Activated CD4-positive, alpha-beta memory T cell treated with anti-CD3 and anti-CD28 coated beads, Interleukin-2, amount 10 ng/mL, durations not matched to agents 7 days and 5 days (primary cell): ENCODE results near the gene RBM19. TPM values are rescaled to one million over a fixed set of nuclear protein-coding genes. Genes with fewer than 3 reads are reported as not detected.

Experiments used
- CTCF ChIA-PET: fragments of 350-600 bp; sonication (Branson Sonifier 250); formaldehyde crosslinking; loops from one replicate; lab custom pipeline; 2021; ENCODE audit warnings: antibody characterized with exemption, inconsistent platforms; lab: Charles Lee
- POLR2A ChIA-PET: fragments of 350-600 bp; sonication (Branson Sonifier 250); formaldehyde crosslinking; loops from one replicate; lab custom pipeline; 2021; ENCODE audit warnings: antibody characterized with exemption; lab: Charles Lee
- DNase-seq: peaks from one replicate; pipeline ENCODE4 v3.0.0-alpha.2; 2020
- H3K27ac Mint-ChIP-seq: one replicate; pipeline ENCODE4 v1.8.0; 2021; ENCODE audit warnings: mild to moderate bottlenecking, mixed read lengths
- H3K27me3 Mint-ChIP-seq: one replicate; pipeline ENCODE4 v1.8.0; 2021; ENCODE audit warnings: mixed read lengths
- H3K36me3 Mint-ChIP-seq: one replicate; pipeline ENCODE4 v1.8.0; 2021; ENCODE audit warnings: low read depth, mixed read lengths
- H3K4me1 Mint-ChIP-seq: one replicate; pipeline ENCODE4 v1.8.0; 2021; ENCODE audit warnings: mixed read lengths
- H3K4me3 Mint-ChIP-seq: one replicate; pipeline ENCODE4 v1.8.0; 2021; ENCODE audit warnings: mild to moderate bottlenecking, mixed read lengths
- H3K9me3 Mint-ChIP-seq: one replicate; pipeline ENCODE4 v1.8.0; 2021; ENCODE audit warnings: mixed read lengths
- total RNA-seq, 2 experiments: library from RNA; stranded (reverse); gene quantifications; one replicate each; pipeline ENCODE4 v1.2.3, GENCODE V29; 2021

Gene RBM19
- total RNA-seq, 2 experiments from 2014 or later, result 31.5 to 32.4 TPM

DNA sequence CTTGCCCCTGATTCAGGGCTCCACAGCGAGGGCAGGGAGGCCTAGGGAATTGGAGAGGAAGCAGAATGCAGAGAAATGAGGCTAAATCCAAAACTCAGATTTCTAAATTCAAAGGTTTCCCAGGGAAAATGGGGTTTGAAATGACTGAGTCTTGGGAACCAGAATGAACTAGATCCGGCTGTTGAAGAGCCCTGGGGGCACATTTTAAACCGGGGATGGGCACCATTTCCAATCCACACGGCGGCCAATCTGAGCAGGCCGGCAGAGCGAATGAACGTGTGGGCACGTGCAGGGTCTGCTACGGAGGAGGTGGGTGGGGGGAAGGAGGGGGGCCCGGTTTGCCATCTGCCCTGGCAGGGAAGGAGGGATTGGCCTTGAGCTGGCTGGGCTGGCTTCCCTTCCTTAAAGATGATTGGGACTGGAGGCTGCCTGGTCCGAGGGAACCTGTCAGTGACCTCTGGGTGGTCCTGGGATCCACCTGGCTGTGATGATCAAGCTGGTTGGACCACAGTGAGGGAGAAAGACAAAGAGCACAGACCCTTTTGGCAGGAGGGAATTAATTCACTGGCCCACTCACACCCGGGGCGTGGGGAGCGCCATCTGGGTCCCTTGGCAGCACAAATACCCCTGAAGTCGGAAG is 161.0 kb downstream of the RBM19 start:
- ChIA-PET POLR2A (no interaction called here), CTCF (no interaction called here)
- no peaks in the 10 kb centered on the region for H3K36me3 Mint-ChIP-seq
- no peaks in the 10 kb centered on the region for H3K4me1 Mint-ChIP-seq
- H3K27ac Mint-ChIP-seq, result no peak overlapping the region
- H3K27me3 Mint-ChIP-seq, result no peaks in the 10 kb centered on the region
- no peak overlapping the region for H3K4me3 Mint-ChIP-seq
- no peak for DNase-seq
- peaks cover 5% of the 10 kb centered on the region for H3K9me3 Mint-ChIP-seq

DNA sequence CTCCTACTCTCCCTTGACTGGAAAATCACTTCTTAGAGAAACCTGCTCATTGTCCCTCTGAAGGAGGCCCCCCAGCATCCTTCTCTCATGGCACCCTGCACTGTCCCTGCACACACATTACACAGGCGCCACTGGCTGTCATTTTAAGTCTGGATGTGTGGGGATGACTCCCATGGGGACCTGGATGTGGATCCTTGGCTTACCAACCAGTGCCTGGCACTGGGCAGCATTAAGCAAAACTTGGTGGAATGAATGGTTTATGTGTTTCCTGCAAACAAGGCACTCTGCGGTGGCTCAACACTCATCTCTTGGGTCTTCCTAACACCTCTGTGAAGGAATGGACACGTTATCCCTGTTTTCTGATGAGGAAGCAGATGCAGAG is 162.4 kb downstream of the RBM19 start:
- Mint-ChIP-seq H3K27ac (no peak overlapping the region), H3K4me3 (no peak overlapping the region)
- CTCF ChIA-PET, result no interaction called here

DNA sequence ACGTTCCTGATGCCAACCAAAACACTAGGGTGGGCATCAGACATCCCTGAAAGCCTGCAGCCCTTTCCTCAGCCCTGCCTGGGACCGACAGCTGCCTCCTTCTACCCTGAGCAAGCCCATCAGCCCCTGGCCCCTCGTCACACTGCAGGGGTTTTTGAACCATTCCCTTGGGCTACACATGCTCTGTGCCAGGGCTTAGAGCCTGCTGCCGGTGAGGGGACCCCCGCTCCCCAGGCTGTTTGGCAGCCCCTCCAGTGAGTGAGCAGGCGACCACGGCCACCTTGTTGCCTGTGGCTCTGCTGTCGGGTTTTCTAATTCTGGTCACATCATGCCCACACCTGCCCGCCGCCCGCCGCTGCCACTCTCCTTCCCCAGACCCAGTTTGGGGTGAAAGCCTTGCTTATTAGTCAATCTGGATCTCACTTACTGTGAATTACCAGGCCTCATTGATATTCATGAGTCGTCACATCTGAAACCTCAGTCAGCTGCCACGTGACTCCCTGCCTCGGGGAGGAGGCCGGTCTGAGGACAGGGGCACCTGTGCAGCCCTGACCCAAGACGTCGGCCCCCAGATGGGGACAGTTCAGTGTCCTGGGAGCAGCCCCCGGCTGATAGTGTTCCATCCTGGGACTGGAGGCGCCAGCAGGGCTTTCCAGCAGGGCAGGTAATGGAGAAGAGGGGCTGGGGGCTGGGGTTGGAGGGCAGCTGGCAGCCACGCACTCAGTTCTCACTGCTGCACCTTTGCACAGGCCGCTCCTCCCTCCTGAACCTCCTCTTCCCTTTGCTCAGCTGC is 163.0 kb downstream of the RBM19 start:
- H3K4me3 Mint-ChIP-seq, result no peak overlapping the region
- POLR2A ChIA-PET, result no interaction called here
- peaks cover 5% of the 10 kb centered on the region for H3K9me3 Mint-ChIP-seq
- no peaks in the 10 kb centered on the region for H3K27me3 Mint-ChIP-seq
- no peaks in the 10 kb centered on the region for H3K4me1 Mint-ChIP-seq
- DNase-seq, result no peak
- H3K27ac Mint-ChIP-seq, result no peak overlapping the region
- no peaks in the 10 kb centered on the region for H3K36me3 Mint-ChIP-seq
- CTCF ChIA-PET, result no interaction called here

More for the DNA sequence above, 162.4 kb downstream of the RBM19 start:
- peaks cover 5% of the 10 kb centered on the region for H3K9me3 Mint-ChIP-seq
- POLR2A ChIA-PET, result no interaction called here
- no peaks in the 10 kb centered on the region for H3K36me3 Mint-ChIP-seq
- no peaks in the 10 kb centered on the region for H3K27me3 Mint-ChIP-seq
- H3K4me1 Mint-ChIP-seq, result no peaks in the 10 kb centered on the region
- no peak for DNase-seq

DNA sequence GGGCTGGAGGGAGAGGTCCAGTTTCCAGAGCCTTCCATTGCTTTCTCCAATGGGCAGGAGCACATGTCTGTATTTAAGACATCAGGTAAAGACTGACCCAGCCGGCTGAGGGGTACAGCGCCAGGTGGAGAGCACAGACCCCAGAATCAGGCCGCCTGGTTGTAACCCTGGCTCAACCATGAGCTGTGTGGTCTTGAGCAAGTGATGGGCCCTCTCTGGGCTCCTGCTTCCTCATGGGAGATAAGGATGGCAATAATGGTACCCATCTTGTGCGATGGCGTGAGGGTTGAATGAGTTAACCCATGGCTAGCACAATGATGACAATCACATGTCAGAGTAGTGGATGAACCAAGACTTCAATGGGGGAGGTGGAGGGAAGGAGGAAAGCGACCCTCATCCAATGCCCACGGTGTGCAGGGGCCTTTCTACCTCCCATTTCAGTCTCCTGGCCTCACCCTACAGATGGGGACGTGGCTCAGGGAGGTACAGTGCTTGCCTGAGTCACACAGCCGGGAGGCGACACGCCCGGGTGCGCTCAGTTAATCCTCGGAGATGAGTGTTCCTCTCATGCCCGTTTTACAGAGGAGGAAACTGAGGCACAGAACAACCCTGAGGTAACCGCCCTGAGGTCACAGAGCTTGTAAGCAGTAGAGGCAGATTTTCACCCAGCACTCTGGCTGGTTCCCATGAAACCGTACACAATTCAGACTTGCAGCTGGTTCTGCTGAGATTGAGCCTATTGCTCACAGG is 163.9 kb downstream of the RBM19 start:
- no peaks in the 10 kb centered on the region for H3K27me3 Mint-ChIP-seq
- POLR2A ChIA-PET, result no interaction called here

GRCh38 chr12:113800201-113800600 is 165.9 kb downstream of the RBM19 start:
- Mint-ChIP-seq H3K27me3 (no peaks in the 10 kb centered on the region), H3K4me3 (no peak overlapping the region), H3K9me3 (no peaks in the 10 kb centered on the region), H3K27ac (no peak overlapping the region), H3K36me3 (no peaks in the 10 kb centered on the region), H3K4me1 (no peaks in the 10 kb centered on the region)
- DNase-seq, result no peak
- CTCF ChIA-PET, result no interaction called here
- POLR2A ChIA-PET, result no interaction called here

More for the DNA sequence above, 163.9 kb downstream of the RBM19 start:
- Mint-ChIP-seq H3K9me3 (peaks cover 5% of the 10 kb centered on the region), H3K4me3 (no peak overlapping the region), H3K36me3 (no peaks in the 10 kb centered on the region), H3K4me1 (no peaks in the 10 kb centered on the region), H3K27ac (no peak overlapping the region)
- CTCF ChIA-PET, result no interaction called here
- no peak for DNase-seq

DNA sequence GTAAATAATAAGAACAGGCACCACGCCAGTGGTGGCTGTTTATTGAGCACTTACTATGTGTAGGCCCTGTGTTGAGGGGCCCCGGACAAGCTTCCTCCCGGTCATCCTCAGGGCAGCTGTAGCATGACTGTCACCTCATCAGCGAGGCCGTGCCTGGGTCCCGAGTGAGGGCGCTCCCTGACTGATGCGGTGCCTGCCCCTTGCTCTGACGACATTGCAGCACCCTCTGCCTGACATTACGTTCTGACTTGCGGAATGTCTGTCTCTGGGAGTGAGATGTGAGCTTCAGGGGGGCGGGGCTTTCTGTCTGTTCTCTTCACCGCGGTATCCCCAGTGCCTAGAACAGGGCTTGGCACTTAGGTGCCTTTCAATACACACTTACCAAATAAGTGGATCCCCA is 167.6 kb downstream of the RBM19 start:
- Mint-ChIP-seq H3K36me3 (no peaks in the 10 kb centered on the region), H3K4me1 (no peaks in the 10 kb centered on the region), H3K9me3 (no peaks in the 10 kb centered on the region), H3K27ac (no peak overlapping the region), H3K27me3 (no peaks in the 10 kb centered on the region), H3K4me3 (no peak overlapping the region)
- ChIA-PET POLR2A (no interaction called here), CTCF (no interaction called here)
- DNase-seq, result no peak

DNA sequence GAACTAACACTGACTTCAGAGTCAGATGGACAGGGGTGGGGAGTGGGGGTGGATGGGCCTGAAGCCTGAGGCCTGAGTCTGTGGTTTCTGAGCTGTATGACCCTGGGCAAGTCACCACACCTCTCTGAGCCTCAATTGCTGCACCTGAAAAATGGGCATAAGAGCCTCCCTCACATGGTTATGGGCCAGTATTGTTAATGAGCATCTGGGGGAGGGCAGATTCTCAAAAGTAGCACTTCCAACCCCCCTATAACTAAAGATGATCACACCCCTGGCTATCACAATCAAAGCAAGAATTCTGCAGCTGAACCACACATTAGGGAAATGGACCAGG is 168.6 kb downstream of the RBM19 start:
- CTCF ChIA-PET, result no interaction called here
- no peaks in the 10 kb centered on the region for H3K9me3 Mint-ChIP-seq
- H3K27me3 Mint-ChIP-seq, result no peaks in the 10 kb centered on the region
- POLR2A ChIA-PET, result no interaction called here
- no peak for DNase-seq
- no peak overlapping the region for H3K27ac Mint-ChIP-seq
- H3K4me1 Mint-ChIP-seq, result no peaks in the 10 kb centered on the region
- H3K4me3 Mint-ChIP-seq, result no peak overlapping the region
- no peaks in the 10 kb centered on the region for H3K36me3 Mint-ChIP-seq

DNA sequence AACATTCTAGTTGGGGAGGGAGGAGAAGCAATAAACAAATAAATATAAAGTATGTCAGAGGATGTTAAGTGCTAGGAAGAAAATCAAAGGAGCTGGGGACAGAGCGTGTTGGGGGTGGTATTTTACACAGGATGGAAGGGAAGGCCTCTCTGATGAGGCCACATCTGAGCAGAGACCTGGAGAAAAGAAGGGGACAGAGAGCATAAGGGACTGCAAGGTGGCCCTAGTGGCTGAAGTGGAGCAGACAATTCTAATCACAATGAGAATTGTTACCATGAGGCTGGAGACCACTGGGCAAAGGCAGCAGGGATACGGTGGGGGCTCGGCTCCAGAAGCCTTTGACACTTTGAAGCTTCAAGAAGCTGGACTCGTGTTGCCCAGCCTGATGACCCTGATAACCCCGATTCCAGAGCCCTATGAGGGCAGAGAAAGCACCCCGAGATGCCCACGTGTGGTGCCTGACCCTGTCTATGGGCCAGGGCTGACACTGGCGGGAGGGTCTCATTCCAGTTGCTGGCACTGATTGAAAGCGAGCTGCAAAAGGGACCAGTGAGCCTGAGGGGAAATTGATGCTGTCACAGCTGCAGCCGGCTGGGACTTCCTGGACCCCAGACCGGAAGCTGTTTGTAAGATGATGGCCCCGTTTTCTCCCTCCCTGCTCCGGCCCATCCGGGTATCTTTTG is 169.1 kb downstream of the RBM19 start:
- Mint-ChIP-seq H3K9me3 (no peaks in the 10 kb centered on the region), H3K27me3 (no peaks in the 10 kb centered on the region), H3K4me1 (no peaks in the 10 kb centered on the region), H3K4me3 (no peak overlapping the region), H3K36me3 (no peaks in the 10 kb centered on the region), H3K27ac (no peak overlapping the region)
- POLR2A ChIA-PET, result no interaction called here
- CTCF ChIA-PET, result no interaction called here
- DNase-seq, result no peak

GRCh38 chr12:113796066-113796827 is 169.9 kb downstream of the RBM19 start:
- H3K9me3 Mint-ChIP-seq, result no peaks in the 10 kb centered on the region
- CTCF ChIA-PET, result no interaction called here

GRCh38 chr12:113795445-113795844 is 170.7 kb downstream of the RBM19 start:
- no peaks in the 10 kb centered on the region for H3K9me3 Mint-ChIP-seq
- no peak overlapping the region for H3K4me3 Mint-ChIP-seq
- ChIA-PET POLR2A (no interaction called here), CTCF (no interaction called here)
- H3K36me3 Mint-ChIP-seq, result no peaks in the 10 kb centered on the region
- no peak for DNase-seq
- H3K4me1 Mint-ChIP-seq, result no peaks in the 10 kb centered on the region
- H3K27me3 Mint-ChIP-seq, result no peaks in the 10 kb centered on the region
- H3K27ac Mint-ChIP-seq, result no peak overlapping the region

More at GRCh38 chr12:113796066-113796827, 169.9 kb downstream of the RBM19 start:
- Mint-ChIP-seq H3K4me1 (no peaks in the 10 kb centered on the region), H3K36me3 (no peaks in the 10 kb centered on the region), H3K4me3 (no peak overlapping the region), H3K27ac (no peak overlapping the region), H3K27me3 (no peaks in the 10 kb centered on the region)
- POLR2A ChIA-PET, result no interaction called here
- DNase-seq, result no peak

GRCh38 chr12:113794774-113795173 is 171.4 kb downstream of the RBM19 start:
- Mint-ChIP-seq H3K4me1 (no peaks in the 10 kb centered on the region), H3K4me3 (no peak overlapping the region), H3K27ac (no peak overlapping the region), H3K36me3 (no peaks in the 10 kb centered on the region), H3K27me3 (peaks cover 2% of the 10 kb centered on the region), H3K9me3 (no peaks in the 10 kb centered on the region)
- no peak for DNase-seq
- ChIA-PET POLR2A (no interaction called here), CTCF (no interaction called here)

GRCh38 chr12:113793250-113793649 is 172.9 kb downstream of the RBM19 start:
- Mint-ChIP-seq H3K36me3 (no peaks in the 10 kb centered on the region), H3K27ac (no peak overlapping the region), H3K9me3 (no peaks in the 10 kb centered on the region), H3K4me1 (no peaks in the 10 kb centered on the region), H3K27me3 (peaks cover 2% of the 10 kb centered on the region), H3K4me3 (no peak overlapping the region)
- ChIA-PET POLR2A (no interaction called here), CTCF (no interaction called here)
- DNase-seq, result no peak
